ENCODE results near the gene PADI1. TPM values are rescaled to one million over a fixed set of nuclear protein-coding genes. Genes with fewer than 3 reads are reported as not detected.

Gene PADI1
- not detected for total RNA-seq

DNA sequence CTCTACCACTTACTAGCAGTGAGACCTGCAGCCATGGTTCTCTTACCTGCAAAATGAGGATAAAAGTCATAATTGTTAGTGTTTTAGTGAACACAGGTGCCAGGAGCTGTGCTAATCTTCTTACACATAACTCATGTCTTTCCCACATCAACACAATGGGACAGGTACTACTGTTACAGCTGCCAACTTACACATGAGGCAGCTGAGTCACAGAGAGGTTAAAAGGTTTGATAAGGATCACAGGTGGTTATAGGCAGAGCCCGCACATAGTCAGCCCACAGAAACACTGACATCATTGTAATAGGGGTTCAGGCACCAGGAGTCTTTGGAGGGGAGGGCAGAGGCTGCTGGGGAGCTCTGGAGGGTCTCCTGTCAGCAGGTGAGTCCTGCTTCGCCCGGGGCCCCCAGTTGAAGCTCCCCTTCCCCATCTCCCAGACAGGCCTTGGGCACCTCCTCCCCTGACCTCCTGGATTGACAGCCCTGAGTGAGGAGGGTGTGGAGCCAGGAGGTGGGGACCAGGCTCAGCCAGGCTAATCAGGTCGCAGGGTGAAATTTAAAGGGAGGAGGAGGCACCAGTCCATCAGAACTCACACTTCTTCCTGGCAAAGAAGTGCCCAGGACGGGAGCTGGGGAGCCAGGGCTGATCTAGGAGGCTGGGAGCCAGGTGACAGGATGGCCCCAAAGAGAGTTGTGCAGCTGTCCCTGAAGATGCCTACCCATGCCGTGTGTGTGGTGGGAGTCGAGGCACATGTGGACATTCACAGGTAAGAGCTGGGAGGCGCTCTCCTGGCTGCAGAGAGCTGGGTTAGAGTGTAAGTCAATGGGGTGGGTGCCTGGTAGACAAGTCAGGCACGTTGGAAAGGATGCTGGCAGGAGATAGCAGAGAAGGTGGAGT, at the start of gene PADI1:
Gene PADI1 (plus strand): TSS at position 583 of the 895 bp plus-strand sequence. CDS start 90 bp downstream, at position 673.
- H3K9me3 Mint-ChIP-seq: no peaks in the 10 kb centered on the region
- peaks cover 22 to 28% of the 10 kb centered on the region in 2 donors for H3K27me3 Mint-ChIP-seq
- no peak within 1 kb of the TSS for H3K4me3 Mint-ChIP-seq
- ATAC-seq (no peak), DNase-seq (ENCODE audit: low spot score) (peak; percentile 54)
- no peaks in the 10 kb centered on the region for H3K36me3 Mint-ChIP-seq
- peaks cover 9 to 18% of the 10 kb centered on the region in 2 donors for H3K4me1 Mint-ChIP-seq (ENCODE audit: low read depth in 2 of 2)
- H3K27ac Mint-ChIP-seq: no peak within 1 kb of the TSS

GRCh38 chr1:17155257-17155920, 49.5 kb upstream of the PADI1 start:
- no peak overlapping the region for H3K27ac Mint-ChIP-seq
- H3K9me3 Mint-ChIP-seq: peaks cover 21% of the 10 kb centered on the region
- no peak for ATAC-seq
- peaks cover 14 to 15% of the 10 kb centered on the region in 2 donors for H3K27me3 Mint-ChIP-seq
- no peak for DNase-seq (ENCODE audit: low spot score)
- peaks cover 37% of the 10 kb centered on the region for H3K36me3 Mint-ChIP-seq
- no peak overlapping the region for H3K4me3 Mint-ChIP-seq
- H3K4me1 Mint-ChIP-seq (ENCODE audit: low read depth in 2 of 2): no peaks in the 10 kb centered on the region

- H3K27ac Mint-ChIP-seq: no peak overlapping the region
- H3K4me3 Mint-ChIP-seq: no peak overlapping the region
- H3K4me1 Mint-ChIP-seq (ENCODE audit: low read depth in 2 of 2): peaks cover 1 to 2% of the 10 kb centered on the region in 2 donors
- peaks cover 21% of the 10 kb centered on the region for H3K9me3 Mint-ChIP-seq
- ATAC-seq (no peak), DNase-seq (ENCODE audit: low spot score) (no peak)
- H3K36me3 Mint-ChIP-seq: peaks cover 35% of the 10 kb centered on the region
- H3K27me3 Mint-ChIP-seq: peaks cover 11 to 12% of the 10 kb centered on the region in 2 donors
Measured at GRCh38 chr1:17156108-17156507, 48.8 kb upstream of the PADI1 start.

DNA sequence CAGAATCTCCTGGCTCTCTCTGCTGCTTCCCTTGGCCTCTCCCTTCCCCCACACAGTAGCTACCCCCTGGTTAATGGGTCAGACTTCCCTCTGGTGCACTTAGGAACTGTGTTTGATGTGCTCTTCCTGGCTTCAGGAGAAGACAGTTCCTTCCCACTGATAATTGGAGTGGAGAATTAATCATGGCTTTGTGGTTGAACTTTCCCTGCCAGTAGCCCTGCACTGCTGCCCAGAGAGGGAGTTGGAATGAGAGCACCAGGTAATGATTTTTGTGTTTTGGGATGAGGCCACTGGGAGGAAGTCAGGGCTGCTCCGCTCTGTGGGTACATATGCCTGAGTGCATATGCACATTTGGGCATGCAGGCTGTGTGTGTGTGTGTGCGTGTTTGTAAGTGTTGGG, 46.0 kb upstream of the PADI1 start:
- no peak for ATAC-seq
- DNase-seq (ENCODE audit: low spot score): no peak
- Mint-ChIP-seq H3K36me3 (peaks cover 22% of the 10 kb centered on the region), H3K9me3 (peaks cover 15% of the 10 kb centered on the region), H3K27me3 (peaks cover 0 to 3% of the 10 kb centered on the region in 2 donors), H3K4me1 (ENCODE audit: low read depth in 2 of 2) (peaks cover 5 to 7% of the 10 kb centered on the region in 2 donors), H3K4me3 (no peak overlapping the region), H3K27ac (no peak overlapping the region)

GRCh38 chr1:17161137-17161740, 43.7 kb upstream of the PADI1 start:
- ATAC-seq: no peak
- H3K4me3 Mint-ChIP-seq: no peak overlapping the region

GRCh38 chr1:17161926-17162800, 42.8 kb upstream of the PADI1 start:
- H3K9me3 Mint-ChIP-seq: no peaks in the 10 kb centered on the region
- H3K4me1 Mint-ChIP-seq (ENCODE audit: low read depth in 2 of 2): peaks cover 5 to 7% of the 10 kb centered on the region in 2 donors
- DNase-seq (ENCODE audit: low spot score) (no peak), ATAC-seq (no peak)
- peaks cover 0 to 9% of the 10 kb centered on the region in 2 donors for H3K27me3 Mint-ChIP-seq
- H3K27ac Mint-ChIP-seq: no peak overlapping the region
- no peaks in the 10 kb centered on the region for H3K36me3 Mint-ChIP-seq
- H3K4me3 Mint-ChIP-seq: no peak overlapping the region

More at GRCh38 chr1:17161137-17161740, 43.7 kb upstream of the PADI1 start:
- DNase-seq (ENCODE audit: low spot score): no peak
- no peak overlapping the region for H3K27ac Mint-ChIP-seq
- peaks cover 0 to 9% of the 10 kb centered on the region in 2 donors for H3K27me3 Mint-ChIP-seq
- H3K9me3 Mint-ChIP-seq: peaks cover 5% of the 10 kb centered on the region
- peaks cover 5 to 7% of the 10 kb centered on the region in 2 donors for H3K4me1 Mint-ChIP-seq (ENCODE audit: low read depth in 2 of 2)
- H3K36me3 Mint-ChIP-seq: peaks cover 5% of the 10 kb centered on the region

DNA sequence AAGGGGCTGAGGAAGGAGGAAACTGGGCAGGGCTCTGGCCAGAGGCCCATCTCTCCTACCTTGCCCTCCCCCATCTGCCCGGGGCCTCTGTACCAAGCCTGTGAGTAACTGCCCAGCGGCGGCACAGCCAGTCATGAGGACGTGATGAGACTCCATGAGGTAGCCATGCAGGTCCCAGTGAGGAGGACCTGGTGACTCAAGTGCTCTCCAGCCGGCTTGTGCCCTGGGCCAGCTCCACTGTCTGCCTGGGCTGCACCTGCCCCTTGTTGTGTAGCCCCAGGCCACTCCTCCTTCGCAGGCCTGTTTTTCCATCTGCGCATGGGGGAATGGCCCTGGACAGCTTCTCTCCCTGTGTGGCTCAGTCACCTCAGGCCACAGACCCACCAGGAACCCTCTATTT, 42.0 kb upstream of the PADI1 start:
- peaks cover 0 to 9% of the 10 kb centered on the region in 2 donors for H3K27me3 Mint-ChIP-seq
- H3K4me1 Mint-ChIP-seq (ENCODE audit: low read depth in 2 of 2): peaks cover 5 to 7% of the 10 kb centered on the region in 2 donors
- H3K9me3 Mint-ChIP-seq: no peaks in the 10 kb centered on the region
- H3K4me3 Mint-ChIP-seq: no peak overlapping the region
- ATAC-seq: peak in 1 of 2 donors; percentile 7
- DNase-seq (ENCODE audit: low spot score): no peak
- H3K27ac Mint-ChIP-seq: no peak overlapping the region
- no peaks in the 10 kb centered on the region for H3K36me3 Mint-ChIP-seq

- peaks cover 0 to 9% of the 10 kb centered on the region in 2 donors for H3K27me3 Mint-ChIP-seq
- no peaks in the 10 kb centered on the region for H3K9me3 Mint-ChIP-seq
- DNase-seq (ENCODE audit: low spot score): no peak
- H3K4me1 Mint-ChIP-seq (ENCODE audit: low read depth in 2 of 2): peaks cover 5 to 7% of the 10 kb centered on the region in 2 donors
- H3K27ac Mint-ChIP-seq: no peak overlapping the region
- no peaks in the 10 kb centered on the region for H3K36me3 Mint-ChIP-seq
- no peak overlapping the region for H3K4me3 Mint-ChIP-seq
- ATAC-seq: peak in 1 of 2 donors; percentile 21
Measured at GRCh38 chr1:17163371-17163770, 41.6 kb upstream of the PADI1 start.

- no peaks in the 10 kb centered on the region for H3K9me3 Mint-ChIP-seq
- no peak overlapping the region for H3K4me3 Mint-ChIP-seq
- H3K27me3 Mint-ChIP-seq: peaks cover 2 to 9% of the 10 kb centered on the region in 2 donors
- DNase-seq (ENCODE audit: low spot score): no peak
- H3K4me1 Mint-ChIP-seq (ENCODE audit: low read depth in 2 of 2): peaks cover 5 to 7% of the 10 kb centered on the region in 2 donors
- no peaks in the 10 kb centered on the region for H3K36me3 Mint-ChIP-seq
- ATAC-seq: no peak
- H3K27ac Mint-ChIP-seq: no peak overlapping the region
Measured at GRCh38 chr1:17163789-17164666, 40.9 kb upstream of the PADI1 start.

- Mint-ChIP-seq H3K9me3 (no peaks in the 10 kb centered on the region), H3K4me1 (ENCODE audit: low read depth in 2 of 2) (peaks cover 5 to 7% of the 10 kb centered on the region in 2 donors)
- ATAC-seq: no peak
Measured at GRCh38 chr1:17165823-17166222, 39.1 kb upstream of the PADI1 start.

DNA sequence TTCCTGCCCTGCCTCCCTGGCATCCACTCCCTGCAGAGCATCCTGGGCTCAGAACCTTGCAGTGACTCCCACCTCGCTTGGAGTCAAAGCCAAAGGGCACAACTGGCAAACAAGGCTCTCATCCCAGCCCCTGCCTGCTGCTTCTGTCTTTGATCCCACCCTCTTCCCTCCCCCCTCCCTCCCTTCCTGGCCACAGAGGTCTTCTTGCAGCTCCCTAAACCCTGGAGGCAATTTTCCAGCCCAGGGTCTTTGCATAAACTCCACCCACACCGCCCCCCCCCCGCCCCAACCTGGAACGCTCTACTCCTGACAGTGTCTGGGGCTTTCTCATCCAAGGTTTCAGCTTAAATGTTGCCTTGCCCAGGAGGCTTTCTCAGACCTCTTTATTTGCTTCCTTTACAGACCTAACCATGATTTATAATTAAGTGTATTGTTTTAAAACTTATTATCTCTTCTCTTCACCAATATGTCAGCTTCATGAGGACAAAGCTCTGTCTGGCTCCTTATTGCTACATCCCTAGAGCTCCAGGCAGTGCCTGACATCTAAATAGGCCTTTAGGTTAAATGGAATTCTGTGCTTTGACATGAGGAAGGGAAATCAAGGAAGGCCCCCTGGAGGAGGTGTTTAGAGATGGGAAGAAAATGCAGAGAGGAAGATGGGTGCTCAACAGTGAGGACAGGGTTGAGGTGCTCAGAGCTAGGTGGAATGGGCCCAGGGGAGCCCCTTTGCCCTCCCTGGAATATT, 37.7 kb upstream of the PADI1 start:
- H3K9me3 Mint-ChIP-seq: no peaks in the 10 kb centered on the region
- H3K36me3 Mint-ChIP-seq: no peaks in the 10 kb centered on the region
- peaks cover 2 to 9% of the 10 kb centered on the region in 2 donors for H3K27me3 Mint-ChIP-seq
- H3K4me1 Mint-ChIP-seq (ENCODE audit: low read depth in 2 of 2): peaks cover 0 to 2% of the 10 kb centered on the region in 2 donors
- no peak for DNase-seq (ENCODE audit: low spot score)
- ATAC-seq: no peak
- H3K27ac Mint-ChIP-seq: no peak overlapping the region
- H3K4me3 Mint-ChIP-seq: no peak overlapping the region

More at GRCh38 chr1:17165823-17166222, 39.1 kb upstream of the PADI1 start:
- Mint-ChIP-seq H3K27ac (no peak overlapping the region), H3K36me3 (no peaks in the 10 kb centered on the region), H3K4me3 (no peak overlapping the region), H3K27me3 (peaks cover 2 to 9% of the 10 kb centered on the region in 2 donors)
- DNase-seq (ENCODE audit: low spot score): no peak

DNA sequence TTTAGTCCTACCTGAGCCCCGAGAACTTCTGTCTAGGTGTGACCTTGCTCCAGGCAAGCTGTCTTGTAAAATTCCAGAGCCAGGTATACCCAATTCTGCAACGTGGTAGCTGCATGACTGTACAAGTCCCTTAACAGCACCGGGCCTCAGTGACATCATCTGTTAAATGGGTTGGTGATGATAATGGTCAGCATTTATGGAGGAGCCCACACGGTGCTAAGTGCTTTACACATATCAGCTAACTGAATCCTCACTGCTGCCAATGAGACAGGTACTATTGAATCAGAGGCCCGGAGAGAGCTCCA, 37.2 kb upstream of the PADI1 start:
- no peaks in the 10 kb centered on the region for H3K9me3 Mint-ChIP-seq

More for the DNA sequence above, 37.2 kb upstream of the PADI1 start:
- ATAC-seq: no peak
- H3K27me3 Mint-ChIP-seq: peaks cover 2 to 9% of the 10 kb centered on the region in 2 donors
- no peak overlapping the region for H3K4me3 Mint-ChIP-seq
- peaks cover 0 to 2% of the 10 kb centered on the region in 2 donors for H3K4me1 Mint-ChIP-seq (ENCODE audit: low read depth in 2 of 2)
- no peaks in the 10 kb centered on the region for H3K36me3 Mint-ChIP-seq
- no peak for DNase-seq (ENCODE audit: low spot score)
- no peak overlapping the region for H3K27ac Mint-ChIP-seq
